Stimulated activated CD8-positive, alpha-beta memory T cell treated with anti-CD3 and anti-CD28 coated beads, Interleukin-4, amount 100 ng/mL, for 4 hours (primary cell): Measurements from ENCODE around the gene NTRK3.

Experiments used
- DNase-seq, 2 donors: peaks; one replicate each; pipeline ENCODE4 v3.0.0-alpha.2; 2020; ENCODE audit warnings: low read depth in 2 of 2, low spot score in 1 of 2

NTRK3 gene

DNA sequence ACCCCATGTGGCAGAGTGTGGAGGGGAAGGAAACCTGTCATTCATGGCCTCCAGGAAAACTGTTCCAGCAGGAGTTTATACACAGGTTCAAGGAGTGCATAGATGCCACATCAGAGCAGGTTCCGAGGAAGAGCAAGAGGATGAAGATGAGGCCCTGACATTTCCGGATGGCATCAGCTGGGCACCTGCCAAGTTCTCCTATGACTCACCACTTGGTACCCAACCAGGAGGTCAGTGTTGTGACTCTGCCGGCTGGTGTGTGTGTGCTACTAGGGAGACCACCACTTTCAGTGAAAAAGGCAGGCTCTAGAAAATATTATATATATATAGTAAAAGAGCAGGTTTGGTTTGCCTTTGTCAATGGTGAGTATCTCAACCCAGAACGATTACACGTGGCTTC lies 69.3 kb downstream of the NTRK3 start:
- DNase-seq: no peak

DNA sequence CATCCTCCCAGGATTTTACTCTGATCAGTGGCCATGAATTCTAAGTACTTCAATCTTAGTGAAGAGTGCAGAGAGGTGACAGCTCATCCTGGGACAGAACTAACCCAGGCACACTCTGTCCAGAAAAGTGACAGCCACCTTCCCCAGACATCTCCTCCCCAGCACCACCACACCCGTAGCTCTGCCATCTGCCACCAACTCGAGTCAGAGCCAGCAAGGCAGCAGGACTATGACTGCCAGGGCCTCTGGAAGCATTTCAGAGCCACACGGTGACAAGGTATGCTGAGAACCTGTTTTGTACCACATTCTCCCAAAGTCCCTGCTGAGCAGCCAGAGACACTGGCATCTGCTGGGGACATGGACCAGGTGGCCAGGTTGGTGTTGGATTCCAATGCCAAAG lies 71.0 kb downstream of the NTRK3 start:
- no peak for DNase-seq

DNA sequence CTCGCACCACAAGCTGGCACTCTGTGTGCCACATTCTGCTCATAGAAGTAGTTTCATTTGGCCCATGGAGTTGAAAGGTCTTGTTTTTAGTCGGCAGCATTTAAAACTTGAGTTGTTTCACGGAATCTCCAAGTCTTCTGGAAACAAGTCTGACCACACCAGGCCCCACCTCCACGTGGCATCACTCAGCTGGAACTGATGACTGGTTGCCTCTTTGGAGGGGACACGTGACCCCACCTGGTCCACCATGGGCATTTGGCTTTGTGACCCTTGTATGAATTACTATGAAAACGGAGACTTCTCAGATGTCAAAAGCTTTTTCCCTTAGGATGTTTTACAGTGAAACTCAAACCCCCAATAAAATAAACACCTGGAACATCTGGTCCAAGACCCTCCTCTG lies 74.9 kb downstream of the NTRK3 start:
- DNase-seq: no peak

DNA sequence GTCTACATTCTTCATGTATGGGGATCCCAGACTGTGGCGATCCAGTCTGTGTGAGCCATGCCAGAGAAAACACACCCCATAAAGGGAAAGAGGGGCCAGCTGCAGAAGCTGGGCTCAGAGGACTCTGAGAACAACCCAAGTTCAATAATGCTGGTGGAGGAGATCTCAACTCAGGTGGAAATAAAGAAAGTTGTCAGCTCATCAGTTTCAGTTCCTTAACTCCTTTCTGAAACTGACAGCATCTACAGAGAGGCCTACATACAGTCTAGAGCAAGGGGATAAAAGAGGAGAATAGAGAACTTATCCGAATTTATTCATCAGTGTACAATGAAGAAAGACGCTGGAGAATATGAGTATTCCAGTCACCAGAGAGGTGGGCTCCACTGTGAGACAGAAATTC lies 77.0 kb downstream of the NTRK3 start:
- no peak for DNase-seq

DNA sequence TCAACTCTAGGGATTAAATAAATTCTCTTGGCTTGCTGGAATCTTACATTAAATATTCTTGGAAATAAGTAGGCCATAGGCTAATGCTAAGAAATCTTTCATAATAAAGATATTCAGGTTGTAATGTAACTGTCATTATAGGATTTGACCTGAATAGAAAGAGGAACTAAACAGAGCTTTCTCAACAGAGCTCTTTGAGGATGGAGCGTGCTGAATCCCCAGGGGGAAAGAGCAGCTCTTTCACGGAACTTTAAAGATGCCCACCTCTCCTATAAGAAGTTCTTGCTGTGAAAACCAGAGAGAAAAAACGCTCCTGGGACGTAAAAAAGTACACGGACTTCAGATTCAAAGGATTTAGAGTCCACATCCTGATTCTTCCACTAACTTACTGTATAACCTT lies 77.9 kb downstream of the NTRK3 start:
- DNase-seq: no peak

DNA sequence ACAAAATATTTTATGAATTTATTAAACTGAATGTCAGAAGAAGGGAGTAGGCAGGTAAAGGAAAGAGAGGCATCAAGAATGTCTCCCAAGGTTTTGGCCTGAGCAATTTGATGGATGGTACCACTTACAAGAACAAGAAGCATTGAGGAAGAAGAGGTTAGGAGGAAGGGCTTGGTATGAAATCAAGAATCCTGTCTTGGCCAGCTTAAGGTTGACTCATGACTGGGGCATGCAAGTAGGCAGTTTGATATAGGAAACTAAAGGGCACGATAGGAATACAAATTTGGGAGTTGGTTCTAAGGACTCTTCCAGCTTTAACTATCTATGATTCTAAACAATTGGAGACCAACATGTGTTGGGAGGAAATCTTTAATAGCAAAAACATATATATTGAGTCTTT lies 79.1 kb downstream of the NTRK3 start:
- no peak for DNase-seq

DNA sequence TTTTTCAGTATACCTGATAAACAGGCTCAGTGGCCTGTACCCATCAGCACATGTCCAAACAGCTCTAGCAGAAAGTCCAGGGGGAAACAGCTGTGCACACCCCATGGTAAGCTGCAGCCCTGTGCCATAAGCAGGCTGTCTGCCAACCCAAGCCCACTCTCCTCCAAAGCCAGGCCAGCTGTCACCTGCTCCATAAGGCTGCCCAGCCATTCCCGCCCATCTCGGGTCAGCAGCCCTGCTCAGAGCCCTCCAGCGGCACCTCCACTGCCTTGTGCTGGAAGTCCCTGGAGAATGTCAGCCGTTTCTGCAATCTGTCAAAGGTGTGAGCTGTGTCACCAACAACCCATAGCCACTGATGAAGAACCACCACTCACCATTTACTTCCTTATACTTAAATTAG lies 82.0 kb downstream of the NTRK3 start:
- DNase-seq: no peak

DNA sequence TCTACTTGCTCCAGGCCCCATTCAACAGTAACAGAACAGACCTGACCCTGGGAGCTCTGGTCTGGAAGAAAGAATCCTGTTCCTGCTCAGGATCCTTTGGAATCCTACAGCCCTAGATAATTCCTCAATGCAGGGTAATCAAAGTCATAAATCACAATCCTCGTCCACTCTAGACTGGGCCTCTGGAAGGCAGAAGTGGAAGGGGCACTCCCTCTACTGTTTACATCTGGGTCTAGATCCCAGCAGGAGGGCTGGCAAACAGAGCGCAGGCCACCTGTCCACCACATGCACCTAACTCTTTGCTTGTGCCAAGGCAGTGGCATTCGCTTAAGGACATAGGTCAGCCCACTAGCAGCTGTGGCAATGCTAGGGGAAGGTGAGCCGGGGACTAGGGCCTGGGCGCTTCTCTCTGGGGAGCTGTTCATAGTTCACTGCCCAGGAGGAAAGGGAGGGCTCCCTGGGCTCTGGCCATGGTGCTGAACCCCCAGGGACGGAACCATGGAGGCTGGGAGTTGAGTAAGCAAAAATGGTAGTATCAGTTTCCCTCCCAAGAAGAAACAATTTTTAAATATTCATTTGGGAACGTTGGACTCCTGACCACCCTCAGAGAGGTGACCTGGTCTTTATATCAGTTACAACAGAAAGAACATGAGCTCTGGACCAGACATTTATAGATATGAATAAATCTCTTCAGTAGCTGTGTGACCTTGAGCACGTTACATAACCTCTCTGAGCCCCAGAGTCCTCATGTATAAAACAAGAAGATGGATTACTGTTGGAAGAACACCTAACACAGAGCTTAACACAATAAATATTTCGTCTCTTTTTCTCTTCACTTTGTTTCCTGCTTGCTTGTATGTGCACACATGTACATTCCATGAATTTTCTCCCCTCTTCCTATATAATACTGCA lies 90.2 kb downstream of the NTRK3 start:
- no peak for DNase-seq

DNA sequence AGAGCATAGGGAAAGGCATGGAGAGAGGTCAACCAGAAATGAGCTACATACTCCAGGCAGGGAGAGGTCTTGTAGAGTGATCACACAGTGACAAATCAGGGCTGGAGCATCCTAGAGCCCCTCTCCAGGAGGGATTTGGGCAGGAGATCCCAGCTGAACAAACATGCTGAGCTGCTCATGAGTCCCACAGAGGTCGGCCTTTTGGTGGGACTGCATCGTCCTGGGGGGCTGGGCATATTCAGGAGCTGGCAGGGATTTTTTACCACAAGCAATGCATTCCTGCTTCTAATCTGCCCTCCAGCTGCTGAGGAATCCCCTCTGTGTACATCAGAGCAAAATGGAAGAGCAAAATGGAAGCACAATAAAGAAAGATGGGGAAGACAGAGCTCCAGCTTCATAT lies 94.9 kb downstream of the NTRK3 start:
- no peak for DNase-seq

DNA sequence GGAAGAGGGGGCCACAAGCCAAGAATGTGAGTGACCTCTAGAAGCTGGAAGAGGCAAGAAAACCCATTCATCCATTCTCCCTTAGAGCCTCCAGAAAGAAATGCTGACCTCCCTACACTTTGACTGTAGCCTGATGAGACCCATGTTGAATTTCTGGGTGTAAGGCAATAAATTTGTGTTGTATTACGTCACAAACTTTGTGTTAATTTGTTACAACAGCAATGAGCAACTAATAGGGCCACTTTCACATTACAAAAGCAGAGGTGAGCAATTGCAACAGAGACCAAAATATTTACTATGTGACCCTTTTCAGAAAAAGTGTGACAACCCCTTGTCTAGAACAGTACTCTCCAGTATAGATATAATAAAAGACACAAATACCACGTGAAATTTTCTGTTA lies 101.2 kb downstream of the NTRK3 start:
- no peak for DNase-seq

DNA sequence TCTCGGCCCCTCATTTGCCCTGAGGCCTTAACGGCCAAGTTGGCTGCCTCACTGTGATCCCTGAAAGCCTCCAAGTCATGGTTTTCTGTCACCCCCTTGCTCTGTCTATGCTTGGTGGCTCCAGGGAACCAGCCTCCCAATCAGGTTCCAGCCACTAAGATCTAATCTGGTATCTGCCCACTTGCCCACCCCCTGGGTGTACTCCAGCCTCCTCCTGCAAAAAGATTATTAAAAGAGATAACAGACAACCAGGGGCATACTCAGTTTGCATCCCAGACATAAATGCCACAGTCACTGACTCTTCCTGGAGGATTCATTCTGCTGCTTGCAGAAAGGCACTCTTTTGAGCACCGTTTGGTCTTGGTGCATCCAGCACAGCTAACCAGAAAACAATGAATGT lies 103.9 kb downstream of the NTRK3 start:
- no peak for DNase-seq

DNA sequence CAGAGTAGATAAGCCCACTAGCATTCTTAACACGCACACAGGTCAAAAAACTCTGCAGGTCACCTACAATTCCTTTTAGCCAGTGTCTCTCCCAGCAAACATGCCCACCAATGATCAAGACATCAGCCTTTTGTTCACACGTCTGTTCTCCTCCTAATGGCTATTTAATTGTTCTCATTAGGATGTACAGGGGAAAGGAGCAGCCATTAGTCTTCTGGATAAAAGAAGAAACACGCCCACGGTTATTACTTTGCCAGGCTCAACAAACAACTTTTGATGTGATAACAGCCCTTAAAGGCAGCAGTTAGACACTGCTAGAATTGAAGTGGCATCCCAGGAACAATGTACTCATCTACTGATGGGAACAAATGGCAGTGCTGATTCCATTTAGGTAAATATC lies 108.8 kb downstream of the NTRK3 start:
- DNase-seq: no peak

DNA sequence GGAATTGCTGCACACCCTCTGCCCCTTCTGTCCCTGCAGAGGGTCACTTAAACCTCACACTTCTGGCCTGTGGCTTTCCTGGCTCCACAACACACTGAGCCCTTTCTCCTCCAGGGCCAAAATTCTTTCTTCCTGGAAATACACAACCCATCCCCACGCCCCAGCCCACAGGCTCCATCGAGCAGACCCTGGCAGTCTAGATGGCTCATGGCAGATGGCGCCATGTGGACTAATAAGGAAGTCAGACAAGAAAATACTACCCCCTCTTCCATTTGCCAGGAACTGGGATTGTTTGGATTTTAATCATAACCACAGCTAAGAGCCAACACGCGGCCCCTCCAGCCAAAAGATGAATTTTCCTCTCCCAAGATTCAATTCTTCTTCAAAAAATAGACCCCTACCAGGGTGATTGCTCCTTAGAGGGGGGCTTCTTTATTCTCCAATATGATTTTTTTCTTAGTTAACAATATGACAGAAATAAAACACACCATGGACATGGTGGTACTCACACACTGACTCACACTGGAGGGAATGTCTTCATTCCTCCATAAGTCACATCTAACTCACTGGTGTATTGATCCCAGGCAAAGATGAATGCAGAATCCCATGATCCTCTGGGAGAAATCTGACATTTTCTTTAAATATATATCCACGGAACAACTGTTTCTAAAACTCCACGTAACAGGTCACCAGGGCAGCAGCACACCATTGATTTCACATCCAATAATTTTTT lies 111.5 kb downstream of the NTRK3 start:
- DNase-seq: no peak

DNA sequence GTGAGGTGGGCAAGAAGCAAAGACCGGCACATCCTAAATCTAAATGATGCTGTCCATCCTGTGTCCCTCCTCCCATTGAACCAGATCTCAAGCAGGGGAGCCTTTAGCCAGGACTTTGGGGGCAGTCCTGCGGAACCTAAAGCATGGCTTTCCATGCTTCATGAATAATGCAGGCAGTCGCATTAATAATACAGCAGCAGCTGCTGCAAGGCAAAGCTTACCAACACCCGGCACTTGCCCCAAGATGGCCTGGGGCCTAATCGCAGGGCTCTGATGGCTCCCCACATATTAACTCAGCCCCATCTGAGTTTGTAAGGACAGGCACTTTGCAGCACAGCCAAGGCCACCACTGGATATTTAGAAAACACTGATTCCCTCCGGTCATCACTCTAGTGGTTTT lies 114.4 kb downstream of the NTRK3 start:
- DNase-seq: no peak

DNA sequence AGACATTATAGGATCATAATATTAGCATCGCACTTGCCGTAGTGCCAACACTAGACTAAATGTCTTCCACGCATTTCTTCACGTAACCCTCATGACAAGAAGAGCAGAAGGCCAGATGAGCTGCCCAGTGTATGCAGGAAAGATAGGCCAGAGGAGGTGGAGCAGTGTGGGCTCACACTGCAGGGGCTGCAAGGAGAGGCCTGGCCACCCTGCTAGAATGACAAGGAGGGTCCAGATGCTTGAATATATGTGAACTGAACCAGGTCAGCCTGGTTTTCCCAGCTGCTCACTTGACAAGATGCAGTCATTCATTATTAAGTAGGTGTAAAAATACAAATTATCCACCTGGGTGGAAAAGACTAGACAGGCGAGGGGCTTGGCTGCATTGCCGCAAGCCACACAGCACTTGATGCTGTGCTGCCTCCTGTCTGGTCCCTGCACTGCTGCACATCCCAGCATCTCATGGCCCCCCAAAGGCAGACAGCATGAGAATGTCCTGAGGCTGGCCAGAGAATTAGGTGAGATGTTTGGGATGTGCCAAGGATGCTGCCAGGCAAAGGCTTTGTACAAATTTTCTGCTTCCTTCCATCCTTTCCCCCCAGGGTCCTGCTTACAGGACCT lies 115.2 kb downstream of the NTRK3 start:
- no peak for DNase-seq

DNA sequence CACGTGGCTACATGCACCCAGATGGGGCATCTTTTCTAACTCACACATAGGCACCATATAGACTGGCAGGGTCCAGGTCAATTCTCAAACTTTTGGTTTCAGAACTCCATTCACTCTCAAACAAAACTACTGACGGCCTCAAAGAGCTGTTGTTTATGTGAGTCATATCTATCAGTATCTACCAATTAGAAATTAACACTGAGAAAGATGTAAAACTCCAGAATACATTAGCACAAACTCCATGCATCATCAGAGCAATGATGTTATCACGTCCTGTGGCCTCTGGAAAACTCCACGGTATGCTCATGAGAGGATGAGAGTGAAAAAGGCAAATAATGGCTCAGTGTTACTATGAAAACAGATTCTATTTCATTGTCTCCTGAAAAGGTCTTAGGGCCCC lies 116.1 kb downstream of the NTRK3 start:
- no peak for DNase-seq

DNA sequence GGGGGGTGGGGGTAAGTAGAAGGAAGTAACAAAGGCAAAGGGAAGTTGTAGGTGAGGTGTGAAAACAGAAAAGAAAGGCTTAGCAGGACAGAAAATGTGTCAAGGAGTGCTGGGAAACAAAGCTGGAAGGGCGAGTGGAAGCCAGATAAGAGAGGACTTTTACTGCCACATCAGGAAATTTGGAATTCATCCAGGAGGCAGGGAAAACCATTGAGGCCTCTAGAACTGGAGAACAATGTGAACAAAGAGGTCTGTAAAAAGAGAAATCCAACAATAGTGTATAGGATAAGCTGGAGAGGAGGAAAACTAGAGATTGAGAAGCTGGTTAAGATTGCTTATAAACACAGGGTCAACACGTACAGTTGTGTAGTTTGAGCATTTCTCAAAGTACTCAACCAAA lies 116.6 kb downstream of the NTRK3 start:
- no peak for DNase-seq

DNA sequence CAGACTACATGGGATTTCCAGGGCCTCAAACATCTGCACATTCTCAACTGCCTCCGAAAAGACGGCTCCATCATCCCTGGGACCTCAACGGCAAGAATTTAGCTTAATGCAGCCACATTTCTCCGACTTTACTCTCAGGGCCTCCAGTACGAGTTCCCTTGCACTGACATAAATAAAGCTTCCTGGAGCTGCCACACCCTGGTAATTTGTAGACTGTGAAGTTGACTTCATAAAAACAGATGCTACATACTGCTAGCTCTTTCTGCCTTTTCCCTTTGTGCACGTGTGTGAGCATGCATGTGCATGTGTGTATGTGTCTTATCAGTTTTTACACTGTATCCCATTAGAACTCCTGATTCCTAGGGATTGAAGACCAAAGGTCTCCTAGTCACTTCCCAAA lies 122.7 kb downstream of the NTRK3 start:
- no peak for DNase-seq

DNA sequence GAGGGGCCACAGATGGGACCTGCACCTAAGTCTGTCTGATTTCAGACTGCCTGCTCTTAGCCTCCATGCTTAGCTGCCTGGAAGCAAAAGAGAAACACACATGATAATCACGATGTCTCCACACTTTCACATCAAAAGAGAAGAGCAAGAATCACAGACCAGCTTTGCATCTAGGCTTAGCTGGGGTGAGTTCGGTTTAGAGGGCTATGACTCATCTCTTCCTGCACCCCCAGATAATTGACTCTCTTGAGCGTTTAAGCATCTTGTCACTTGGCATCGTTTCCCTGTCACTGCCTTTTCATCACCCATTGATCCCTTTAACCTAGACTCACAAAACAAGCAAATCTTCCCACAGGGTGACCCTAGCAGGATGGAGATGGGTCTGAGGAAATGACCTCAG lies 124.0 kb downstream of the NTRK3 start:
- DNase-seq: no peak

DNA sequence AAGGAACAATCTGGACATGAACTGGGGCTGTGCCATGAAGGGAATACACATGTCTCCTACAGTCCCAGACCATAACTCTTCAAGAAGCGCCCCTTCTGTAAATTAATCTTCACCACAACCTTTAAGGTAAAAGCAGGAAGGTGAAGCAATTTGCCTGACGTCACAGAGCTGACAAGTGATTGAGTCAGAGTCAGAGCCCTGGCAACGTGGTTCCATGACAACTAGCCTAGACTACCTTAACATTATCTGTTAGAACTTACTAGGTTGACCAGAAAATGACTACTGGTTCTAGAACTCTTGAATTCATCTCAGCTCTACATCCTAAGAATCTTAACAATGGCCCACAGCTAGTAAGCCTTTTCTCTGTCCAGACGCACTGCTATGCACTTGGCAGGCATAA lies 124.6 kb downstream of the NTRK3 start:
- DNase-seq: no peak

DNA sequence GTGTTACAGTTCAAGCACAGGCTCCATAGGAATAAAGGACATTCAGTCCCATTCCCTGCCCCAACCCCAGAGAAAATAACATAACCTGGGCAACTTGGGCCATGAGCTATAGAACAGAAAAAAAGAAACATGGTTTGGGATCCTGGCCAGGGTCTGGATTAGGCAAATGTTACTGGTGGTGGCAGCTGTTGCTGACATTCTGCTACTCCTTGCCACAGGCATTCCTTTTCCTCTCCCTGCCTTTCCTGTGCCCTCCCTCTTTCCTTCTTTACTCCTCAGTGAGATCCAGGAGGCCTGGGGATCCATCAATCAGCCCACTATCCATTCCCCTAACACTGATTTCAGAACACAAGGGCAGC lies 129.1 kb downstream of the NTRK3 start:
- DNase-seq: no peak

DNA sequence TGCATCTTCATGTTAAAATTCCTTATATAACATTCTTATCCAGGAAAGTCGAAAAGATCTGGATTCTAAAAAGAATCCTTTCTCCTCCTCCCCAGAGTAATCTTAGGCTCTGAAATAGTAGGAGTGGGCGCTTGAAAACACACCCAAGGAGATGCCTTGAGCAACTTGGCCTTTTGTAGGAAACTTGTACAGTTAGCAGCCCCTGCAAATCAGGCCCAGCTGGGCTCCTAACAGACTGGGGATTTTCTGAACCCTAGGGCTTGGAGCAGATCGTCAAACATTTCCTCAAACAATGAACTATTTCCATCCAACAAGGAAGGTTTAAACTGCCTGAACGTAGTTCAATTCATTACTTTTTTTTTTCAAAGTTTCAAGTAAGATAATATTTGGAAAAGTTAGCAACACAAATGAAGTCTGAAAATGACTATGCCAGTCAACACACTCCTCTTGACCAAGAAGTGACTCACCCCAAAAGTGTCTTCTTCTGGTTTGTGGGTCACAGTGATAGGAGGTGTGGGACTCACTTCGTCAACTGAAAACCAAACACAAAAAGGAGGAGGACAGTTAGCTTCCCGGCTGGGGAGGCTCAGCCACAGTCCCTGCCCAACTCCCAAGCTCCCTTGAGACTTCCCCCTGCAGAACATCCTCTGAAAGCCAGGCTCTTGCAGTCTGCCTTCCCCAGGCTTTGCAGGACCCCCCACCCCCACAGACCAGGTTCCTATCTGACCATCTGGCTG lies 129.7 kb downstream of the NTRK3 start:
- no peak for DNase-seq
